HG03159 (cell line): ENCODE results near the gene FGD6.
A peak's percentile ranks its signal among the peaks of the same experiment; 100 is the strongest.
"Not testable (repeated sequence)": the region's sequence is repeated elsewhere in the genome, so short reads cannot be mapped to it uniquely, and the experiment has no call there.

Source experiments
- ATAC-seq: cut with Tn5 transposase; IDR thresholded peaks from one replicate; pipeline ENCODE4 v1.9.1; 2021; ENCODE audit warnings: mild to moderate bottlenecking, moderate library complexity; ENCODE audit not compliant: unreplicated experiment

Gene FGD6

DNA sequence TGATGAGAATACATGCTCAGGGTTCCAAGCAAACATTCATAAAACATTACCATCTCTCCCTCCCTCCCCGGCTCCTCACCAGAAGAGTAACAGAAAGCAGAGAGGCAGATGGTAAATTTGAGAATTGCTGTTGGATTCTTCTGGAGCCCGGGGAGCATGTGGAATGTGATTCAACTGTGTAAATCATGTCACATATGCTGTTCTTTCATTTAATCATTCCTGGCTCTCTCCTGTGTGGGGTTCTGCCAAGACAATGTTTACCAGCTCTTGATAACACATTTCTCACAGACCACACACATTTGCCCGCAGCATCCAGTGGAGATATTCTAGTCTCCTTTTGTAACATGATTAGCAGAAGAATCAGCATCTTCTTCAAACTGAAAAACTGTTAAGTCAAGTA lies 120.4 kb downstream of the FGD6 start:
- no peak for ATAC-seq

DNA sequence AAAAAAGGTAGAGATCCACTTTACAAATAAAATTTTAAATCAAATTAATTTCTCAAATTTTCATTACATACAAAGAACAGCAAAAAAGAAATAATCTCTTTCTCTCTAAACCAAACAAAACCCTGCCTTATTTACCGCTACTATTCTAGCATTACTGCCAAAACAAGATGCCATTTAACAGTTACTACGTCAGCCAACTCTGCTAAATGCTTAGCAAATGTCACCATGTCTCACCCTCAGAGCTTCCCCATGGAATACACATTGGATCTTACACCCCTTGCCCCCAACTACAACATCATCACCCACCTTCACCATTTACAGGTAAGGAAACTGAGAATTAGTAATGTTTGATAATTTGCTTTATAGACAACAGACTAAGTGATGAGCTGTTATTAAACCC lies 120.9 kb downstream of the FGD6 start:
- ATAC-seq: no peak

DNA sequence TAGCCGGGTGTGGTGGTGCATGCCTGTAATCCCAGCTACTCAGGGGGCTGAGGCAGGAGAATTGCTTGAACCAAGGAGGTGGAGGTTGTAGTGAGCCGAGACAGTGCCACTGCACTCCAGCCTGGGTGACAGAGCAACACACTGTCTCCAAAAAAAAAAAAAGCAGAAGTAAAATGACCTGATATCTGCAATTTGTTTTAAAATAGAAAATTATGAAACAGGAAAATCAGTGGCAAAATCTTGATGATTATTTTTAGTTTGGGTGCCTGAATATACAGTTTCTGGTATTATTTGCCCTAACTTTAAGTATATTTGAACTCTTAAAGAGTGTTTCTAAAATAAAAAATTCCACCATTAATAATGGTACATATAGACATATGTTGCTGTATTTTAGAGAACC lies 121.4 kb downstream of the FGD6 start:
- ATAC-seq: not testable (repeated sequence)

DNA sequence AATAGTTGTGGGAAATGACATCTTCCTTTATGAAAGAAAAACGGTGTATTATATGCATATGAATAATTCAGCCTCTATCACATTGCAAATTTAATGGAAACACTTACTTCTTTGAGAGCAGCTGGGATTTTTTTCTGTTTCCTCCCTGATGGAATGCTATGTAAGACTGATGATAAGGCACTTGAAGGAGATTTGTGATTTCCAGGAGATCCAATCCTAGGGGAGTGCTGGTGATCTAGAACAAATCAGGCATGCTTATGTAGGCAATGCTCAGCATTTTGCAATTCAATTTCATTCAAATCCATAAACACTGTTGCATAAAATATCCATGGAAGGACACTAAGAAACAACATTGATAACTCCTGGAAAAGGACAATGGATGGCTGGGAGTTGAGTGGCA lies 127.8 kb downstream of the FGD6 start:
- no peak for ATAC-seq

DNA sequence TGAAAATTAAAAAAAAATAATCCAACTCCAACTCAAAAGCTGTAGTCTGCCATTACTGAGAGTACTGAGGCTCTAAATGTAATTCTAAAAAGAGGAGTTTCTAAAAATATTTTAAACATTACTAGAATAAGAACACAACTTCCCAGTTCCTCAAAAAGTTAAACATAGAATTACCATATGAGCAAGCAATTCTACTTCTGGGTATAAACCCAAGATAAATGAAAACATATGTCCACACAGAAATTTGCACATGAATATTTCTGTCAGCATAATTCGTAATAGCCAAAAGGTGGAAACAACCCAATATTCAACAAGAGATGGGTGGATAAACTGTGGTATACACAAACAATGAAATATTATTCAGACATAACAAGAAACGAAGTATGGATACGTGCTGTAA lies 128.9 kb downstream of the FGD6 start:
- ATAC-seq: no peak

DNA sequence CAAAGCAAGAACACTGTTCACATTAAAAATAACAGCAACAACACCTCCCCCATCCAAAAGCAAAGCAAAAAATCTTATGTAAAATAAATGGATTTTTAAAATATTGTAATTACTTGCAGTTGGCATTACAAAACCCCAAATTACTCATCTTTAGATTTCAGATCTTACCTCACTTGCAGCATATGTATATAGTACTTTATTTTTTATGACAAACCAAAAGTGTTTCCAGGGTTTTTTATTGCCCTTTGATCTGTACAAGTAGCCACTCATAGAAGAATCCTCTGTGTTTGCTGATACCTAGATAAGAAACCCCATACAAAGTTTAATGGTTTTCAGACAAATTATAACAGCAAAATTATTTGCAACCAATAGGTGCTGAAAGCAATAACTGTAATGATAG lies 131.7 kb downstream of the FGD6 start:
- no peak for ATAC-seq

DNA sequence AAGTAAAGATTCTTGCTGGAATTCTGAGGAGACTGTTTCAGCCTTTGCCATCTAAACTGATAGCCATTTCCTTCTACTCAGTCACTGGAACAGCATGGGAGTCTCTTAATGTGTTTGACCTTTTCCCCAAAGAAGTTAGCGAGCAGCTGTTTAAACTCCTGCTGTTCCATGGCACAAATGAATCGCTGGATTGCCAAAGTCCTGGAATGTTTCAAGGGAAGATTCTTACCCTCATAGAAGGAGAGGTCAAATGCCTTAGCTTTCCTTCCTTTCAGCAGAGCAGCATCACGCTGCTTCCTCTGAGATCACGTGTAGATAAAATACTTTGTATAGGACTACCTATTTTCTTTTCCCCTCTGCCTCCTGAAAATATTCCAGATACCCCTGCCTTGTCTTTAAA lies 133.3 kb downstream of the FGD6 start:
- ATAC-seq: no peak

DNA sequence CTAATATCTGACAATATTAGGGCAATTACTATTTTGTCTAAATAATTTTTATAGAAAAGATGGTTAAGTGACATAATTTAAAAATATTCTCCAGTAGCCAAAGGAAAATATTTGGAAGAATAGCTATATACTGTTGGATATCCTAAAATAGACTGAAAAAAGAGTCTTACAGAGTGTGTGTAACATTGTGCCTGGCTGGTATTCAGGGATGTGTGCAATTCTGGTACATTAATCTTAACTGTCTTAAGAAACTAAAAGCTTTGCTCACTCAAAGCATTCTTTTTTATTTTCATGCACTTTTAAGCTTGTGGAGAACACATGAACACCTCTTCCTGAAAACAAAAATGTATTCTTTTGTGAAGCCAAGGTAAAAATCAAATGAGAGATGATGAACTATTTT lies 133.8 kb downstream of the FGD6 start:
- ATAC-seq: no peak

DNA sequence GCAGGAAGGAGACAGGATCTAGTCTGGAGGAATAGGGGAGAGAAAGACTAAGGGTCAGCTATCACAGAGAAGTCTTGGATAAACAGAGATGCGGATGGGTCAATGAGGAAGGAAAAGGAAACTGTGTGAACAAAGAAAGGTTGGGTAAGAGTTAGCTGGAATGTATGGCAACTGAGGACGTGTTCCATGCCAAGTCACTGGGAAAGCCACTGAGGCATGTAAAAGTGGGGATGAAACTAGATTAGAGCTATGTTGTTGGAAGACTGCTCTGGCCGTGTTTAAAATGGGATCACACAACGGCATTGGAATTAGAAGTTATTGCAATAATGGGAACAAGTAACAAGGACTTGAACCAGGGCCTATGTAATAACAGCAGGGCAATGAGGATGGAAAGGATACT lies 139.9 kb downstream of the FGD6 start:
- no peak for ATAC-seq

DNA sequence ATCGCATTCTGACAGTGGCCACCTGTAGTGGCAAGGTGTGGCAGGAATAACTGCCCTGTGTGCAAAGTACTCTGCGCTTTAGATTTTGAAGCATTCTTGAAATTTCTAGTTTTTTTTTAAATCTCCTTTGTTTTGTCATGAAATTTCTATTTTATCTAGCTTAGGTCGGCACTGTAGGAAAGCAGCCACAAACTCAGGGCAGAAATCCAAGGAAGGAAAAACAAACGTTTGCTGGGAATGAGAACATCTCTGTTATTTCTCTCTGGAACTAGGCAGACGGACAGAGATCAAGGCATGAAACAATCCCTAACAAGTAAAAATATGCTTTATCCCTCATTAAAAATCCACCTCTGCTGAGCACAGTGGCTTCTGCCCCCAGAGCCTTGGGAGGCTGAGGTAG lies 142.5 kb downstream of the FGD6 start:
- no peak for ATAC-seq

DNA sequence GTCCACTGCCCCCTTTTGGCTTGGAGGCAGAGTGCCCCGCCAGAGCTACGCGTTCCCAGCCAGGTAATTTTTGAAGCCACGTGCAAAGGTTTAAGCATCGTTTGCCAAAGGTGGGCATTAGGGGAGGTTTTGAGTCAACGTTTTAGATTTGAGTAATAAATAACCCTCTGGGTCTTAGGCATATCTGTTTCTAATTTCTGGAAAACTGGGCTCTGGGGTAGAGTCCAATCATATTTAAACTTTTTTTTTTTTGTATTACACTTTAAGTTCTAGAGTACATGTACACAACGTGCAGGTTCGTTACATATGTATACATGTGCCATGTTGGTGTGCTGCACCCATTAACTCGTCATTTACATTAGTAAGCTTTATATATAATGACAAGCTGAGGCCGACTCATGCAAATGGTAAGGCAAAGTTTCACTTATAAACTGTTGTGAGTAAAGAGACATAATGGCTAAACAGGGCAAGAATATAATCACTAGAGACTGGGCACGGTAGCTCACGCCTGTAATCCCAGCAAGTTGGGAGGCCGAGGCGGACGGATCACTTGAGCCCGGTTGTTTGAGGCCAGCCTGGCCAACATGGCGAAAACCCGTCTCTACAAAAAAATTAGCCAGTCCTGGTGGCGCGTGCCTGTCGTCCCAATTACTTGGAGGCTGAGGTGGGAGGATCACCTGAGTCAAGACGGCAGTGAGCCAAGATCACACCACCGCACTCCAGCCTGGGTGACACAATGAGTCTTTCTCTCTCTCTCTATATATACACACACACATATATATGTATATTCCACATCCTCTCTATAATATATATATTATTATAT lies 143.4 kb downstream of the FGD6 start:
- ATAC-seq: no peak

DNA sequence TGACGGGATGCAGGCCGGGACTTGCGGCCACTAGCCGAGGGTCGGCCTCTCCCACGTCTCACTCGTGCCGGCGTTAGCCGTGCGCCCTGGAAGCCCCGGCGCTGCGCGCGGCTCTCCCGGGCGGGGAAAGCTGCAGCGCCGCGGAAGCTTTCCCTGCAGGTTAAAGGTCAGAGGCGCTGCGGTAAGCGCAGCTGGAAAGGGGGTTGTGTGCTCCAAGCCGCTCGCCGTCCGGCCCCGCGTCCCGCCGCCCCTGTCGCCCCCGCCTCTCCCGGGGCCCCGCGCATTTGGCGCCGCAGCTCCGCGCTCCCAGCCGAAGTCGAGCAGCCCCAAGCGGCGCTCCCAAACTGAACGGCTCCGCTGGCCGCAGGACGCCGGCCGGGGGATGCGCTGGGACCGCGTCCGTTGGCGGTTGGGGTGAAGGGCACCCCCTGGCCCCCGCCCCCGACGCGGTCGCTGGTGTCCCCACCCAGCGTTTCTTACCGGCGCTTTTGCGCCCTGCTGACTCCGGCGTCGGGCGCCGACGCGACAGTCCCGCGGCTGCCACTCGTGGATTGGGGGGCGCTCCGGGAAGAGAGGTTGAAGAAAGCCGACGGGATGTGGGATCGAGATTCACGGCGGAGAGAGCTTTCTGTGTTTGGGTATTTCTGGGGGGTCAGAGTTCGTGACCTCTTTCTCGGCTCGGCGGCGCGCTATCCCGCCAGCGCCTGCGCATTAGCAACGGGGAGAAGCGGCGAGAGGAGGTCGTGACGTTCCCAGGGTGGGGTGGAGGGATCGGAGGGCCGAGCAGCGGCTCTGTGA lies 144.2 kb downstream of the FGD6 start, which contains the start of gene NR2C1:
NR2C1 (minus strand) TSS at position 719 of the 798 bp plus-strand sequence. CDS start 6,234 bp downstream, outside the sequence.
- peak; percentile 96 for ATAC-seq

DNA sequence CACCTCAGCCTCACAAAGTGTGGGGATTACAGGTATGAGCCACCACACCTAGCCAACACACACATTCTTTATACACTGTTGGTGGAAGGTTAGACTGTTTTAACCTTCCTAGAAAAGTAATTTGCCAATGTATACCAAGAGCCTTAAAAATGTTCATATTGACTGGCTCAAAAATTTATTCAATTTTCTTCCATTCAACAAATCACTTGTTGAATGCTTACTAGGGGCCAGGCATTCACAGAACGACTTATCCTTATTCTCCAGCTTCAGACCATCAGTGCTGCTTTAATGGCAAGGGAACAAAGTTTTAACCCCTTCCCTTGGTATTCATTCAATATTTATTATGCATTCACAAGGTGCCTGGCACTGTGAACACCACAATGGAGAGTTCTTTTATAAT lies 146.9 kb downstream of the FGD6 start:
- no peak for ATAC-seq

DNA sequence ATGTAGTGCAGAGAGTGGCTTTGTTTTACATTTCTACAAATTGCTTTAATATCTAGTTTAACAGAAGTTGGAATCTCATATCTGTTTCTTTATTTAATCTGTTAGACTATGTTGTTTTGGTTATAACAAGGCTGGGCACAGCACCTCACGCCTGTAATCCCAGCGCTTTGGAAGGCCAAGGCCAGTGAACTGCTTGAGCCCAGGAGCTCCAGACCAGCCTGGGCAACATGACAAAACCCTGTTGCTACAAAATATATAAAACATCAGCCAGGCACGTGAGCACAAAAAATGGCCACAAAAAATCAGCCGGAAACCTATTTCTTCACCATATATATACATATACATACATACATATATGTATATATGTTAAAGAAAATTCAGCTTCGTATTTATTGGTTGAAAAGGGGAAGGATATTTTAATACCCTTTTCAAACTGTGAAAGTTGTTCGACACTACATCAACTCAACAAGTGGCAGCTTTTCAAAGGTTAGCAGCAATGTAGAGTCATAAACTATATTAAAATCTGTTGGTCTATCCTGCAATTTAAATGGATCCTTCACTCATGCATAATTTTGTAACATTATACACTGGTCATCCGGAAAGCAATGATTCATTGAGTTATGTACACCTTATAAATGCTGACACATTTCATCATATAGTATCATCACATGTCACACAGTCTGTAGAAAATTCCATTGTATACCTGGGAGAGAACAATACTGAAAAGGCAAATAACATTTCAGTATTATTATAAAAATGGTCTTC lies 151.0 kb downstream of the FGD6 start:
- ATAC-seq: no peak

DNA sequence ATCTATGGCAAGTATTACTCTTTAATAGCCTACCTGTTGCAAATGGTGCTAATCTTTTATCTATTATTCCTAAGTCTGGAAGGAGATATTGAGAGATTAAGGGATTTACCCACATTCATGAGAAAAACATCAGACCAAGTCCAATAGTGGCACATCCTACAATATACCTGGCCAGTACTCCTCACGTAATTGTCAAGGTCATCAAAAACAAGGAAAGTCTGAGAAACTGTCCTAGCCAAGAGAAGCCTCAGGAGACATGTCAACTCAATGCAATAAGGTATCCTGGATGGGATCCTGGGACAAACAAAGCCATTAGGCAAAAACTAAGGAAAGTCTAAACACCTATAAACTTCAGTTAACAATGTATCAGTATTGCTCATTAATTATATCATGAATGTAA lies 156.3 kb downstream of the FGD6 start:
- ATAC-seq: no peak

DNA sequence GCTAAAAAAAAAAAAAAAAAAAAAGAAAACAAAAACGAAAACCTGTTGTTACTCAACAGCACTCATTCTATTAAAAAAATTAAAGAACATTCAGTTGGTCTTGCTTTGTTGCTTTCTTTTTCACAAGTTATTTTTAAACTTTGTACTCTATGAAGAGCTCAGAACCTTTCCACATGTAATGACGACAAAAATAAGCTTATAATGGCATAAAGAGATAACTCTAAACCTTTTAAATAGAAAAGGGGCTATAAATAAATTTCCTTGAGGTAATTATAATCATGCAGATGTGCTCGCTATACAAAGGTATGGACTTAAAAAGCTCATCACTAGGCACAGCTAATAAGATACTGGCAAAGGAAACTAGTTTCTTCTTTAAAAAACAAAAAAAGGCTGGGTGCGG lies 157.3 kb downstream of the FGD6 start:
- ATAC-seq: no peak

DNA sequence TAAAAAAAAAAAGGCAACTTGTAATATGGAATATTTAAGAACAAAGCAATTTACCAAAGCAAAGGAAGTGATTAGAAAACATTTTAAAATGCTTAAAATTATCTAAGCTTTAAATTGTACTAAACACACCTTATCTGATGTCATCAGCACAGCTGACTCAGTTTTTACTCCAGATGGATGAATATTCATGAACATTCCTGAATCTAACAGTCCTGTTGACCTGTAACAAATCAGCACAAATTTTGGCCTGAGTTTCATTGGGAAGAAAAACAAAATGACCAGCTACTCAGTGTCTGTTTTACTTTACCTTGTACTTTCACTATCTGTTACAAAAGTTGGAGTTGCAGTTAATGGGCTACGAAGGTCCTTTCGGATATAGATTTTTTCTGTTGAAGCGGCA lies 159.8 kb downstream of the FGD6 start:
- no peak for ATAC-seq

DNA sequence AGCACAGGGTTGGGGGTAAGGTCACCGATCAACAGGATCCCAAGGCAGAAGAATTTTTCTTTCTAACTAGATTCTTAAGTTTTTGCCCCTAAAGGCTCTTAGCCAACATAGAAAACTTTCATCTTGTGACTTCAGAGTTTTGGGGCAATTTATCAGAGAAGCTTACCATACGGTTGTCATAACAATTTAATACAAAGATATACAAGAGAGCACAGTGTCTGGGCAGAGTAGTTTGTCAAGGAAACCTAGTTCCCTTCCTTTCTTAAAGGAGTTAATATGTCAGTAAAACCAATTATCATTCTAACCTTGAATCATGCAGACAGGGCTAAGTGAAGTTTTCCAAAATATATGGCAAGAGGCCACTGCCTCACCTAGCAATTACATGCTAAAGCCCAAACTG lies 162.2 kb downstream of the FGD6 start:
- ATAC-seq: no peak

DNA sequence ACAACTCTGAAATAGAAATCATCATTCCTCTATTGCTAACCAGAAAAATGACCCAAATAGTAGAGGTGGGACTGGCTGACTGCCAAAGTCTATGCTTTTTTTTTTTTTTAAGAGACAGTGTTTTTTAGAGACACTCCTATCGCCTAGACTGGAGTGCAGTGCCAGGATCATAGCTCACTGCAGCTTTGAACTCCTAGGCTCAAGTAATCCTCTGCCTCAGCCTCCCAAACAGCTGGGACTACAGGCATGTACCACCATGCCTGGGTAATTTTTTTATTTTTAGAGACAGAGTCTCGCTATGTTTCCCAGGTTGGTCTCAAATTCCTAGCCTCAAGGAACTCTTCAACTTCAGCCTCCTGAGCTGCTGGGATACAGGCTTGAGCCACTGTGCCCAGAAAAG lies 163.1 kb downstream of the FGD6 start:
- no peak for ATAC-seq

DNA sequence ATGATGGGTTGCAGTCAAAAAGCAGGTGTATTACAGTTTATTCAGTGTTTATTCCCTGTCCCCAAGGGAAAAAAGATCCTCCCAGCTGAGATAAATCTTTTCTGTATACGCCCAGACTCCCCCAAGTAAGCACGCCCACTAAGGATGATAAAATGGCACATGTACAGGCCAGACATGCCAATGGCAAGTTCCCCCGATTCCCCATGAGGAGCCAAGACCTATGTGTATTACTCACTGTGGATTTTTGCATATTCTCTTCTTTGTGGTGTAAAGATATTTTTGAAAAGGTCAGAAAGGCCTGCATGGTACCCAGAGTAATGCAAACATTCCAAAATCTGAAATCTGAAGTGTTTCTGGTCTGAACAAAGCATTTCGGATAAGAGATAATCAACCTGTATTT lies 166.0 kb downstream of the FGD6 start:
- no peak for ATAC-seq

DNA sequence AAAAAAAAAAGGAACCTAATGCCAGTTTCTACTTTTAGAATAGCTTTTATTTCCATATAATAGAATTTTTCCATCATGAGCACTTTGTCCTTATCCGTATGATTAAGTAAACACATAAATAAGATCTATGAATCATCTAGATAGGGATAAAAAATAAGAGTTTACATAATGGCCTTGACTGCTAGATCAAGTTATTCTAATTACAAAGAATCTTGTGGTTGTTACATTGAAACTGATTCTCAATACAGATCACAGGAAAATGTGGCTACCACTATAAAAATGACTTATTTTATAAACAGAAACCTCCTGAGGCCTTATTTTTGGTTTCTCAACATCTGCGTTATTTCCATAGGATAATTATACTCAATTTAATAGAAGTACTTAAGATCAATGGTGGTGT lies 179.4 kb downstream of the FGD6 start:
- no peak for ATAC-seq

DNA sequence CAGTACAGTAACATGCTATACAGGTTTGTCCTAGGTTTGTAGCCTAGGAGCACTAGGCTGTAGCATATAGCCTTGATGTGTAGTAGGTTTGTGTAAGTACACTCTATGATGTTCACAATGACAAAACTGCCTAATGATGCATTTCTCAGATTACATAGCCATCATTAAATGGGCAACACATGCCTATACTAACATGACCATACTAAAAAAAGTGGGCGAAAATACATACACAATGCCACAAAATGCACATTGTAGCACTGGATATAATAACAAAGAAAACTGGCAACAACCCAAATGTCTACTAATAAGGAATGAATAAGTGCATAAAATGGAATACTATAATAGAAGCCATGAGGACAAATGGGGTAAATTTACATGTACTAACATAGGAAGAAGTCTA lies 182.5 kb downstream of the FGD6 start:
- ATAC-seq: no peak
